Caco-2 (cell line): ENCODE results near the gene DEFB116. TPM values are rescaled to one million over a fixed set of nuclear protein-coding genes. Genes with fewer than 3 reads are reported as not detected.
"Not testable (repeated sequence)": the region's sequence is repeated elsewhere in the genome, so short reads cannot be mapped to it uniquely, and the experiment has no call there.

ENCODE experiments used
- BruUV-seq: library from RNA; stranded (reverse); fragments of 400-500 nt; replicated peaks from 2 replicates; lab custom pipeline; 2021; lab: Mats Ljungman, UMichigan
- CTCF ChIA-PET: fragments of 300-600 bp; sonication (Branson Sonifier 250); formaldehyde crosslinking; loops from one replicate; lab custom pipeline; 2022; ENCODE audit warnings: antibody characterized with exemption; lab: Charles Lee
- POLR2A ChIA-PET: fragments of 300-600 bp; sonication (Branson Sonifier 250); formaldehyde crosslinking; loops from one replicate; lab custom pipeline; 2022; ENCODE audit warnings: antibody characterized with exemption; lab: Charles Lee
- DNase-seq, 2 experiments: peaks; one replicate each; pipeline versions ENCODE4 v3.0.0 to v3.0.0-alpha.2; 2020 to 2022
- H3K27me3 ChIP-seq: replicated peaks from 2 replicates; pipeline ENCODE4 v1.6.0; 2011; ENCODE audit warnings: low read length; ENCODE audit not compliant: control insufficient read depth, insufficient read depth
- H3K36me3 ChIP-seq: 2 replicates; pipeline ENCODE4 v1.5.1; 2011; ENCODE audit warnings: low read length; ENCODE audit not compliant: control insufficient read depth, insufficient read depth
- H3K4me1 ChIP-seq: fragments of 250-450 bp; sonication (Bioruptor Pico); 2 replicates; pipeline ENCODE4 v1.5.1; 2020; ENCODE audit warnings: mild to moderate bottlenecking
- H3K4me3 ChIP-seq: 2 replicates; pipeline ENCODE4 v1.5.1; 2011; ENCODE audit warnings: low read depth, mild to moderate bottlenecking, control low read depth, low read length
- H3K9me3 ChIP-seq: fragments of 250-450 bp; sonication (Bioruptor Pico); 2 replicates; pipeline ENCODE4 v1.5.1; 2020; ENCODE audit warnings: mild to moderate bottlenecking, moderate library complexity
- H3K27ac Mint-ChIP-seq: one replicate; pipeline ENCODE4 v1.8.0; 2022; ENCODE audit warnings: mixed read lengths; ENCODE audit not compliant: unreplicated experiment
- H3K27me3 Mint-ChIP-seq: one replicate; pipeline ENCODE4 v1.8.0; 2022; ENCODE audit warnings: mixed read lengths; ENCODE audit not compliant: insufficient read depth, unreplicated experiment
- H3K36me3 Mint-ChIP-seq: one replicate; pipeline ENCODE4 v1.8.0; 2022; ENCODE audit warnings: mild to moderate bottlenecking, mixed read lengths; ENCODE audit not compliant: insufficient read depth, unreplicated experiment
- H3K4me1 Mint-ChIP-seq: one replicate; pipeline ENCODE4 v1.8.0; 2022; ENCODE audit warnings: low read depth, mixed read lengths; ENCODE audit not compliant: unreplicated experiment
- H3K4me3 Mint-ChIP-seq: one replicate; pipeline ENCODE4 v1.8.0; 2022; ENCODE audit warnings: mild to moderate bottlenecking, moderate library complexity, mixed read lengths; ENCODE audit not compliant: unreplicated experiment
- H3K9me3 Mint-ChIP-seq: one replicate; pipeline ENCODE4 v1.8.0; 2022; ENCODE audit warnings: mixed read lengths; ENCODE audit not compliant: unreplicated experiment
- CTCF ChIP-seq, 2 experiments: fragments of 200-600 bp in 1 of 2; IDR thresholded peaks; 1 replicate in 1 of 2; 2 replicates in 1 of 2; pipeline versions ENCODE4 v1.5.1 to v1.8.0; 2011 to 2022; ENCODE audit warnings: antibody characterized with exemption in 1 of 2, control low read depth in 1 of 2, inconsistent platforms in 1 of 2, low read depth in 1 of 2, low read length in 1 of 2, mild to moderate bottlenecking in 1 of 2, moderate library complexity in 1 of 2; ENCODE audit not compliant: insufficient read depth in 1 of 2, severe bottlenecking in 1 of 2, unreplicated experiment in 1 of 2
- intact Hi-C: fragments of 100-400 bp; cut with micrococcal nuclease; formaldehyde crosslinking; loops from one replicate; pipeline ENCODE4 v1.10.0; 2022; ENCODE audit not compliant: unreplicated experiment
- total RNA-seq: library from RNA; stranded (reverse); gene quantifications from 2 replicates; pipeline ENCODE4 v1.2.3, GENCODE V29; 2022

Gene DEFB116
- total RNA-seq, 1 experiment from 2014 or later = not detected

- H3K27me3 Mint-ChIP-seq = peaks cover 13% of the 10 kb centered on the region
- no TSS peak for BruUV-seq
- H3K4me3 Mint-ChIP-seq = no peak overlapping the region
- intact Hi-C loops = no loop called here
- H3K4me1 Mint-ChIP-seq = no peaks in the 10 kb centered on the region
- no peak overlapping the region for H3K27ac Mint-ChIP-seq
- no peaks in the 10 kb centered on the region for H3K27me3 ChIP-seq
- no peaks in the 10 kb centered on the region for H3K4me1 ChIP-seq
- H3K9me3 ChIP-seq = peaks cover 10% of the 10 kb centered on the region; the same call in 1 of the 2 replicates
- H3K4me3 ChIP-seq = no peak overlapping the region
- ChIA-PET POLR2A (no interaction called here), CTCF (no interaction called here)
- no peaks in the 10 kb centered on the region for H3K36me3 Mint-ChIP-seq
- no peaks in the 10 kb centered on the region for H3K36me3 ChIP-seq
- DNase-seq = no peak
- peaks cover 9% of the 10 kb centered on the region for H3K9me3 Mint-ChIP-seq
- TF ChIP-seq CTCF (IDR thresholded peaks at IDR 0.05; ENCODE audit: insufficient read depth in 1 of 2, low read depth in 1 of 2, low read length in 1 of 2, severe bottlenecking in 1 of 2, unreplicated experiment in 1 of 2) = no peak
Measured at GRCh38 chr20:31330893-31331292, 22.5 kb upstream of the DEFB116 start.

DNA sequence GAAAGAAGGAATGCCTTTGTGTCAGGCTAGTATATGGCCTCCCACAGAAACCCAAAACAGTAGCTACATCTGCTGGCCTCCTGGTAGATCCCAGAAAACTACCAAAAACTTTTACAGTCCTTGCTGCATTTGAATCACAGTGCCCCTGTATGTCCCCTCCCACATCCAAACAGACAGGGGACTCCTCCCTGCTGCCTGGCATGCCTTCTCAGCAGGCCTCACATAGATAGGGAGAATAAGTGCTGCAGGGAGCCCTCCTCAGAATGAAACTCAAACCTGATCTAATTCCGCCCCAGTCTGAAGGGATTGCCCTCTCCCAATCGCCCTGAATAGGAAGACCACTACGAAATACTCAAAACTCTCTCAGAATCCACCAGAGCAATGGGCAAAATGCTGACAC is 14.1 kb upstream of the DEFB116 start:
- no peaks in the 10 kb centered on the region for H3K4me1 Mint-ChIP-seq
- H3K9me3 Mint-ChIP-seq = peaks cover 10% of the 10 kb centered on the region
- peaks cover 16% of the 10 kb centered on the region for H3K9me3 ChIP-seq
- no peak overlapping the region for H3K27ac Mint-ChIP-seq
- intact Hi-C loops = no loop called here
- no peak for TF ChIP-seq CTCF (IDR thresholded peaks at IDR 0.05; ENCODE audit: insufficient read depth in 1 of 2, low read depth in 1 of 2, low read length in 1 of 2, severe bottlenecking in 1 of 2, unreplicated experiment in 1 of 2)
- no peaks in the 10 kb centered on the region; the same call in 1 of the 2 replicates for H3K27me3 ChIP-seq
- ChIA-PET CTCF (no interaction called here), POLR2A (no interaction called here)
- no peak overlapping the region for H3K4me3 ChIP-seq
- DNase-seq = no peak
- no peaks in the 10 kb centered on the region for H3K4me1 ChIP-seq
- H3K27me3 Mint-ChIP-seq = no peaks in the 10 kb centered on the region
- H3K4me3 Mint-ChIP-seq = no peak overlapping the region
- H3K36me3 Mint-ChIP-seq = no peaks in the 10 kb centered on the region
- H3K36me3 ChIP-seq = no peaks in the 10 kb centered on the region
- no TSS peak for BruUV-seq

- H3K36me3 Mint-ChIP-seq, H3K36me3 ChIP-seq, H3K9me3 ChIP-seq, H3K27ac Mint-ChIP-seq, H3K4me1 Mint-ChIP-seq, BruUV-seq, intact Hi-C loops, H3K27me3 Mint-ChIP-seq, CTCF ChIA-PET, H3K4me3 Mint-ChIP-seq, POLR2A ChIA-PET, DNase-seq, H3K27me3 ChIP-seq, H3K4me3 ChIP-seq, H3K4me1 ChIP-seq: not testable (repeated sequence)
- H3K9me3 Mint-ChIP-seq = peaks cover 30% of the 10 kb centered on the region
Measured at GRCh38 chr20:31284964-31285363, 23.4 kb downstream of the DEFB116 start.

GRCh38 chr20:31278178-31278577 is 30.2 kb downstream of the DEFB116 start:
- intact Hi-C loops = no loop called here
- Histone ChIP-seq H3K4me3 (no peak overlapping the region), H3K27me3 (no peaks in the 10 kb centered on the region), H3K36me3 (no peaks in the 10 kb centered on the region), H3K4me1 (no peaks in the 10 kb centered on the region), H3K9me3 (peaks cover 11% of the 10 kb centered on the region; the same call in 1 of the 2 replicates)
- Mint-ChIP-seq H3K4me1 (no peaks in the 10 kb centered on the region), H3K9me3 (peaks cover 6% of the 10 kb centered on the region), H3K27me3 (no peaks in the 10 kb centered on the region), H3K4me3 (no peak overlapping the region), H3K27ac (no peak overlapping the region), H3K36me3 (no peaks in the 10 kb centered on the region)
- POLR2A ChIA-PET = no interaction called here
- BruUV-seq = no TSS peak
- CTCF ChIA-PET = no interaction called here
- no peak for TF ChIP-seq CTCF (IDR thresholded peaks at IDR 0.05; ENCODE audit: insufficient read depth in 1 of 2, low read depth in 1 of 2, low read length in 1 of 2, severe bottlenecking in 1 of 2, unreplicated experiment in 1 of 2)
- no peak for DNase-seq
